ENCODE measurements around the gene RPS6KA2. TPM values are rescaled to one million over a fixed set of nuclear protein-coding genes. Genes with fewer than 3 reads are reported as not detected.
"Not testable (repeated sequence)": the region's sequence is repeated elsewhere in the genome, so short reads cannot be mapped to it uniquely, and the experiment has no call there.

RPS6KA2 gene
- total and polyA plus RNA-seq, 2 experiments from 2014 or later = 19.3 to 24.0 TPM

DNA sequence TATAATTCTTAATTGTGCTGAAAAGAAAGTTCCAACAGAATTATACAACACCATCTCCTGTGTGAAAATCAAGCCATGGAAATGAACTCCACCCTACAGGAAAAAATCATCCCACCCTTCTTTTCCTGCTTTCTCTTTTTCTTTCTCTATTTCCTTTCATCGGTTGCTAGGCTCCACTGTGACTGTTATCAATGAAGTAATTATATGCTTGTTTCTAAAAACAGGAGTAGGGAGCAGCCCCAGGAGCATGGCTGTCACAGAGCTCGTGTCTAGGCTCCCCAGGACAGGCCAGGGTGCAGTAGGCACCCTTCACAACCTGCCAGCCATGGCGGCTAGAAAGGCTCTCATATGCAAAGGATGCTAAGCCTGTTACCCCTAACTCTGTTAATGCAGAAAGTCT lies 257.3 kb downstream of the RPS6KA2 start:
- Histone ChIP-seq H3K36me3 (no peaks in the 10 kb centered on the region), H3K4me3 (no peak overlapping the region), H3K27me3 (no peaks in the 10 kb centered on the region), H3K9me3 (ENCODE audit: low read depth) (no peaks in the 10 kb centered on the region), H3K4me1 (ENCODE audit: low read depth) (peaks cover 15% of the 10 kb centered on the region), H3K27ac (no peak overlapping the region)
- TF ChIP-seq, protein P1, sequence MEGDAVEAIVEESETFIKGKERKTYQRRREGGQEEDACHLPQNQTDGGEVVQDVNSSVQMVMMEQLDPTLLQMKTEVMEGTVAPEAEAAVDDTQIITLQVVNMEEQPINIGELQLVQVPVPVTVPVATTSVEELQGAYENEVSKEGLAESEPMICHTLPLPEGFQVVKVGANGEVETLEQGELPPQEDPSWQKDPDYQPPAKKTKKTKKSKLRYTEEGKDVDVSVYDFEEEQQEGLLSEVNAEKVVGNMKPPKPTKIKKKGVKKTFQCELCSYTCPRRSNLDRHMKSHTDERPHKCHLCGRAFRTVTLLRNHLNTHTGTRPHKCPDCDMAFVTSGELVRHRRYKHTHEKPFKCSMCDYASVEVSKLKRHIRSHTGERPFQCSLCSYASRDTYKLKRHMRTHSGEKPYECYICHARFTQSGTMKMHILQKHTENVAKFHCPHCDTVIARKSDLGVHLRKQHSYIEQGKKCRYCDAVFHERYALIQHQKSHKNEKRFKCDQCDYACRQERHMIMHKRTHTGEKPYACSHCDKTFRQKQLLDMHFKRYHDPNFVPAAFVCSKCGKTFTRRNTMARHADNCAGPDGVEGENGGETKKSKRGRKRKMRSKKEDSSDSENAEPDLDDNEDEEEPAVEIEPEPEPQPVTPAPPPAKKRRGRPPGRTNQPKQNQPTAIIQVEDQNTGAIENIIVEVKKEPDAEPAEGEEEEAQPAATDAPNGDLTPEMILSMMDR (IDR thresholded peaks at IDR 0.05; ENCODE audit: low read depth, low read length) = no peak
- DNase-seq (ENCODE audit: low read depth in 1 of 2, low spot score in 1 of 2) = no peak

- no peak for DNase-seq (ENCODE audit: low read depth in 1 of 2, low spot score in 1 of 2)
- H3K27me3 ChIP-seq = no peaks in the 10 kb centered on the region
- H3K4me3 ChIP-seq = no peak overlapping the region
- no peaks in the 10 kb centered on the region for H3K9me3 ChIP-seq (ENCODE audit: low read depth)
- TF ChIP-seq, protein P1 (IDR thresholded peaks at IDR 0.05; ENCODE audit: low read depth, low read length) = no peak
- peaks cover 21% of the 10 kb centered on the region for H3K4me1 ChIP-seq (ENCODE audit: low read depth)
- H3K27ac ChIP-seq = no peak overlapping the region
- no peaks in the 10 kb centered on the region for H3K36me3 ChIP-seq
These were observed 260.1 kb downstream of the RPS6KA2 start for GRCh38 chr6:166366921-166367320.

- H3K27ac ChIP-seq = peak overlapping the region; percentile 96
- no peaks in the 10 kb centered on the region for H3K9me3 ChIP-seq (ENCODE audit: low read depth)
- no peaks in the 10 kb centered on the region for H3K36me3 ChIP-seq
- no peak overlapping the region for H3K4me3 ChIP-seq
- TF ChIP-seq, protein P1 (IDR thresholded peaks at IDR 0.05; ENCODE audit: low read depth, low read length) = no peak
- no peak for DNase-seq (ENCODE audit: low read depth in 1 of 2, low spot score in 1 of 2)
- no peaks in the 10 kb centered on the region for H3K27me3 ChIP-seq
- peaks cover 21% of the 10 kb centered on the region for H3K4me1 ChIP-seq (ENCODE audit: low read depth)
These were observed 261.2 kb downstream of the RPS6KA2 start for GRCh38 chr6:166365806-166366205.

- no peak overlapping the region for H3K4me3 ChIP-seq
- peaks cover 21% of the 10 kb centered on the region for H3K4me1 ChIP-seq (ENCODE audit: low read depth)
- TF ChIP-seq, protein P1 (IDR thresholded peaks at IDR 0.05; ENCODE audit: low read depth, low read length) = no peak
- peak in 1 of 2 donors; percentile 46 for DNase-seq (ENCODE audit: low read depth in 1 of 2, low spot score in 1 of 2)
- no peaks in the 10 kb centered on the region for H3K27me3 ChIP-seq
- peak overlapping the region; percentile 96 for H3K27ac ChIP-seq
- H3K9me3 ChIP-seq (ENCODE audit: low read depth) = no peaks in the 10 kb centered on the region
- H3K36me3 ChIP-seq = no peaks in the 10 kb centered on the region
These were observed 261.8 kb downstream of the RPS6KA2 start for GRCh38 chr6:166365221-166365620.

DNA sequence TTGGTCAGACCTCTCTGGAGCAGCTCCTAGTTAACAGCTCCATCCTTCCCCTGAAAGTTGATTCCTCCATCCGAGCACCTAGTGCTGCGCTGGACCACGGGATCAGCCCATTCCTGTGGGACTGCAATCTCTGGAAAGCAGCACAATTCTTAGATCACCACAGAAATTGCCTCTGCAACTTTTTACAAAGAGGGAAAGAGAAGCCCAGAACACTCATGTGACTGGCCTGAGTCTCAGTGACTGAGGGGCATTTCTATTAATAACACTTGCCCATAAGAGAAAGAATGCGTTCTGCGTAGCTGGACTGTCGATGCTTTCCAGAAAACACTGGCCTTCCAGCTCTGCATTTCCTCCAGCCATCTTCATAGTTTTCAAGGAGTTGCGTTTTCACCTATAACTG lies 262.6 kb downstream of the RPS6KA2 start:
- Histone ChIP-seq H3K4me1 (ENCODE audit: low read depth) (peaks cover 21% of the 10 kb centered on the region), H3K27me3 (no peaks in the 10 kb centered on the region), H3K4me3 (no peak overlapping the region), H3K27ac (peak overlapping the region; percentile 96), H3K36me3 (no peaks in the 10 kb centered on the region), H3K9me3 (ENCODE audit: low read depth) (no peaks in the 10 kb centered on the region)
- peak in 1 of 2 donors; percentile 76 for DNase-seq (ENCODE audit: low read depth in 1 of 2, low spot score in 1 of 2)
- TF ChIP-seq, protein P1 (IDR thresholded peaks at IDR 0.05; ENCODE audit: low read depth, low read length) = no peak

GRCh38 chr6:166362427-166362826 lies 264.6 kb downstream of the RPS6KA2 start:
- DNase-seq (ENCODE audit: low read depth in 1 of 2, low spot score in 1 of 2); H3K4me3 ChIP-seq; H3K27me3 ChIP-seq; H3K36me3 ChIP-seq; H3K9me3 ChIP-seq (ENCODE audit: low read depth): not testable (repeated sequence)
- peaks cover 21% of the 10 kb centered on the region for H3K4me1 ChIP-seq (ENCODE audit: low read depth)
- H3K27ac ChIP-seq = peak overlapping the region; percentile 96
